HG03558 (cell line): Measurements from ENCODE around the gene SEH1L.
"Not testable (repeated sequence)": the region's sequence is repeated elsewhere in the genome, so short reads cannot be mapped to it uniquely, and the experiment has no call there.

Experiments used
- ATAC-seq: cut with Tn5 transposase; IDR thresholded peaks from one replicate; pipeline ENCODE4 v1.9.1; 2021; ENCODE audit warnings: moderate number of reproducible peaks; ENCODE audit not compliant: unreplicated experiment; ENCODE audit errors: extremely low read depth

SEH1L gene

GRCh38 chr18:12947285-12948049 lies at the start of gene SEH1L:
Gene SEH1L, plus strand, starts transcription at chr18:12948011. Its CDS starts 111 bp downstream, at chr18:12948122.
- peak; percentile 41 for ATAC-seq

- ATAC-seq = not testable (repeated sequence)
Measured at GRCh38 chr18:12901208-12901607, 46.6 kb upstream of the SEH1L start.

GRCh38 chr18:12904012-12904516 lies 43.7 kb upstream of the SEH1L start:
- ATAC-seq = no peak

GRCh38 chr18:12906119-12906518 lies 41.7 kb upstream of the SEH1L start:
- no peak for ATAC-seq

GRCh38 chr18:12906773-12907172 lies 41.0 kb upstream of the SEH1L start:
- ATAC-seq = no peak

GRCh38 chr18:12907258-12907925 lies 40.4 kb upstream of the SEH1L start:
- ATAC-seq = no peak

- ATAC-seq = no peak
Measured at GRCh38 chr18:12908706-12909105, 39.1 kb upstream of the SEH1L start.

GRCh38 chr18:12911025-12911928 lies 36.5 kb upstream of the SEH1L start:
- no peak for ATAC-seq

GRCh38 chr18:12911929-12912703 lies 35.7 kb upstream of the SEH1L start:
- no peak for ATAC-seq

- no peak for ATAC-seq
Measured at GRCh38 chr18:12921178-12921577, 26.6 kb upstream of the SEH1L start.

- ATAC-seq = no peak
Measured at GRCh38 chr18:12922266-12922665, 25.5 kb upstream of the SEH1L start.

GRCh38 chr18:12924616-12925015 lies 23.2 kb upstream of the SEH1L start:
- no peak for ATAC-seq

- ATAC-seq = no peak
Measured at GRCh38 chr18:12928206-12928605, 19.6 kb upstream of the SEH1L start.

GRCh38 chr18:12928641-12929040 lies 19.2 kb upstream of the SEH1L start:
- ATAC-seq = no peak

GRCh38 chr18:12929477-12930083 lies 18.2 kb upstream of the SEH1L start:
- ATAC-seq = no peak

GRCh38 chr18:12930376-12930775 lies 17.4 kb upstream of the SEH1L start:
- ATAC-seq = no peak

GRCh38 chr18:12930908-12931307 lies 16.9 kb upstream of the SEH1L start:
- no peak for ATAC-seq

- ATAC-seq = no peak
Measured at GRCh38 chr18:12933327-12933726, 14.5 kb upstream of the SEH1L start.

GRCh38 chr18:12934454-12935071 lies 13.2 kb upstream of the SEH1L start:
- no peak for ATAC-seq
